Osteoblast (primary cell): ENCODE data around the gene COL9A1. TPM values are rescaled to one million over a fixed set of nuclear protein-coding genes. Genes with fewer than 3 reads are reported as not detected.

Source experiments
- DNase-seq: peaks from one replicate; pipeline ENCODE4 v3.0.0; 2011; ENCODE audit warnings: low spot score, mixed read lengths; ENCODE audit not compliant: insufficient read length; ENCODE audit errors: missing footprints
- H2AFZ ChIP-seq: 2 replicates; pipeline ENCODE4 v1.6.0; 2011; ENCODE audit warnings: mild to moderate bottlenecking, low read length
- H3K27ac ChIP-seq: 2 replicates; pipeline ENCODE4 v1.5.1; 2011; ENCODE audit warnings: mild to moderate bottlenecking, low read depth, low read length, moderate library complexity
- H3K27me3 ChIP-seq: 2 replicates; pipeline ENCODE4 v1.6.0; 2012; ENCODE audit warnings: mild to moderate bottlenecking, control low read depth, inconsistent platforms, low read length, moderate library complexity; ENCODE audit not compliant: insufficient read depth
- H3K36me3 ChIP-seq: 2 replicates; pipeline ENCODE4 v1.5.1; 2011; ENCODE audit warnings: mild to moderate bottlenecking, low read length, control low read depth, moderate library complexity; ENCODE audit not compliant: insufficient read depth
- H3K4me1 ChIP-seq: 2 replicates; pipeline ENCODE4 v1.5.1; 2011; ENCODE audit warnings: mild to moderate bottlenecking, low read length, control low read depth, moderate library complexity; ENCODE audit not compliant: insufficient read depth
- H3K4me2 ChIP-seq: 2 replicates; pipeline ENCODE4 v1.6.0; 2011; ENCODE audit warnings: mild to moderate bottlenecking, low read length; ENCODE audit not compliant: insufficient read depth
- H3K4me3 ChIP-seq: fragments of 200-600 bp; sonication (generic); 3 replicates; pipeline ENCODE4 v1.5.1; 2012; ENCODE audit warnings: mild to moderate bottlenecking, low read length, inconsistent platforms; ENCODE audit not compliant: insufficient read depth
- H3K79me2 ChIP-seq: 2 replicates; pipeline ENCODE4 v1.6.0; 2012; ENCODE audit warnings: mild to moderate bottlenecking, low read length, control low read depth, inconsistent platforms; ENCODE audit not compliant: insufficient read depth
- H3K9me3 ChIP-seq: 2 replicates; pipeline ENCODE4 v1.5.1; 2011; ENCODE audit warnings: low read depth, low read length, control low read depth
- H4K20me1 ChIP-seq: 2 replicates; pipeline ENCODE4 v1.6.0; 2012; ENCODE audit warnings: mild to moderate bottlenecking, low read length, control low read depth; ENCODE audit not compliant: insufficient read depth
- total RNA-seq: library from RNA; depleted of rRNA; stranded (reverse); fragments of >200 nt; gene quantifications from 2 replicates; pipeline ENCODE4 v1.2.3, GENCODE V29; 2012
- TF ChIP-seq, protein P1 (sequence below): IDR thresholded peaks from 2 replicates; pipeline ENCODE4 v1.5.1; 2011; ENCODE audit warnings: mild to moderate bottlenecking, low read depth, low read length, moderate library complexity; ENCODE audit errors: extremely low read depth

COL9A1 gene
- total RNA-seq, 1 donor = not detected

DNA sequence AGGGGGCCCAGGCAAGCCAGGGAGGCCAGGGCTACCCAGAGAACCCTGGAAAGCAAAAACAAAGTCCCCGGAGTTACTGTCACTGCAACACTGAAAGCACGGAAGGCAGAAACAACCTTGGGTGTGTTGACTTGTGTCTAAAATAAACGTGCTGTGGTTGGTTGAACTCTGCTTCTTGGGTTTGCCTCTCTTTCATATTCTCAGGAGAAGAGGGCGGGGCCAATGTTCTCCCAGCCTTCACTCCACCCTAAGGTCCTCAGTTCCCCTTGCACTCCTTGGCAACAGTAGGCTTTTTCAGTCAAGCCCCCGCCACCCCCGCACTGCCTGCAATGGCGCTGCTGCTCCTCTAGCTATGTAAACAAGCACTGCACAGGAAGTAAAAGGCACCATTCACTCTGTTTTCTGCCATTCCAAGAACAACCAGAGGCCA is 60.9 kb downstream of the COL9A1 start:
- DNase-seq = no peak
- H3K36me3 ChIP-seq = no peaks in the 10 kb centered on the region
- no peak overlapping the region for H2AFZ ChIP-seq
- H3K27me3 ChIP-seq = no peaks in the 10 kb centered on the region
- H3K4me2 ChIP-seq = no peak overlapping the region
- H3K9me3 ChIP-seq = no peaks in the 10 kb centered on the region
- TF ChIP-seq, protein P1, sequence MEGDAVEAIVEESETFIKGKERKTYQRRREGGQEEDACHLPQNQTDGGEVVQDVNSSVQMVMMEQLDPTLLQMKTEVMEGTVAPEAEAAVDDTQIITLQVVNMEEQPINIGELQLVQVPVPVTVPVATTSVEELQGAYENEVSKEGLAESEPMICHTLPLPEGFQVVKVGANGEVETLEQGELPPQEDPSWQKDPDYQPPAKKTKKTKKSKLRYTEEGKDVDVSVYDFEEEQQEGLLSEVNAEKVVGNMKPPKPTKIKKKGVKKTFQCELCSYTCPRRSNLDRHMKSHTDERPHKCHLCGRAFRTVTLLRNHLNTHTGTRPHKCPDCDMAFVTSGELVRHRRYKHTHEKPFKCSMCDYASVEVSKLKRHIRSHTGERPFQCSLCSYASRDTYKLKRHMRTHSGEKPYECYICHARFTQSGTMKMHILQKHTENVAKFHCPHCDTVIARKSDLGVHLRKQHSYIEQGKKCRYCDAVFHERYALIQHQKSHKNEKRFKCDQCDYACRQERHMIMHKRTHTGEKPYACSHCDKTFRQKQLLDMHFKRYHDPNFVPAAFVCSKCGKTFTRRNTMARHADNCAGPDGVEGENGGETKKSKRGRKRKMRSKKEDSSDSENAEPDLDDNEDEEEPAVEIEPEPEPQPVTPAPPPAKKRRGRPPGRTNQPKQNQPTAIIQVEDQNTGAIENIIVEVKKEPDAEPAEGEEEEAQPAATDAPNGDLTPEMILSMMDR = no peak
- no peaks in the 10 kb centered on the region for H4K20me1 ChIP-seq
- H3K4me1 ChIP-seq = no peaks in the 10 kb centered on the region
- H3K4me3 ChIP-seq = no peak overlapping the region
- no peak overlapping the region for H3K27ac ChIP-seq
- no peaks in the 10 kb centered on the region for H3K79me2 ChIP-seq

DNA sequence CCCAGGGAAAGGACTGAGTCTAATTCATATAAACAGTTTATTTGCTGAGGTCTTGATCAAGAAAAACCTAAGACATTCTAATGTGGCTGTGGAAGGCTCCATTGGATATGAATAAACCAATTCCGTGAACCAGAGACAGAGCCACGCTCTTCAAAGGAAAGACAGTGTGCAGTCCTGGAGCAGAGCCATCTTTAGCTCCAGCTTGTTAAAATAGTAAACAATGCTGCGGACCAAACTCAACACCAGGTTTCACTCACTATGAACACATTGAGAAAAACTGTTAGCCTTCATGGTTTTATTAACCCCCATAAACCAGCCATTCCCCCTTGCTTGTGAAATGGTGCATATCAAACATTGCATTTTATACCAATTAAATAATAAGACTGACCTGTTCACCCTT is 61.9 kb downstream of the COL9A1 start:
- DNase-seq = no peak
- H3K27ac ChIP-seq = no peak overlapping the region

DNA sequence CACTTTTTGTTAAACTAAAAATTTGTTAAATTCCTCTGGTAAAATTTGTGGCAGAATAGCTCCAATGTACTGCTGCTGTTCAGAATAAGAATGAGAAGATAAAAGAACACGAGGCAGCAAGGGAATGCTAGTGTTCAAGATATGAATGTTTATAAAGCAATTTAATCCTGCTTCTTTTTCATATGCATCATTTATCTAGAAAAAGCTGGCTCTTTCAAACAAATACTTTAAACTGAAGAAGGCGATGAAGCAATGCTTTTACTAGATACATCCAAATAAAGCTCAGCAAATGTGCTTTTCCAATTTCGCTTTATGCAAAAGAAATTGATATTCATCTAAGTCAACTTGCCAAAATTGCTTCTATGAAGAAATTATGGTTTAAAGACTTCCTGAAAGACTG is 66.5 kb downstream of the COL9A1 start:
- Histone ChIP-seq H2AFZ (no peak overlapping the region), H3K4me3 (no peak overlapping the region), H3K27ac (no peak overlapping the region), H3K27me3 (no peaks in the 10 kb centered on the region), H3K4me2 (no peak overlapping the region), H3K36me3 (no peaks in the 10 kb centered on the region), H3K9me3 (no peaks in the 10 kb centered on the region), H3K79me2 (no peaks in the 10 kb centered on the region), H4K20me1 (no peaks in the 10 kb centered on the region), H3K4me1 (no peaks in the 10 kb centered on the region)
- TF ChIP-seq, protein P1 = no peak
- no peak for DNase-seq

More for the DNA sequence above, 61.9 kb downstream of the COL9A1 start:
- H3K36me3 ChIP-seq = no peaks in the 10 kb centered on the region
- TF ChIP-seq, protein P1 = no peak
- H3K4me3 ChIP-seq = no peak overlapping the region
- no peaks in the 10 kb centered on the region for H3K79me2 ChIP-seq
- no peaks in the 10 kb centered on the region for H3K9me3 ChIP-seq
- H2AFZ ChIP-seq = no peak overlapping the region
- H3K4me1 ChIP-seq = no peaks in the 10 kb centered on the region
- no peaks in the 10 kb centered on the region for H3K27me3 ChIP-seq
- H4K20me1 ChIP-seq = no peaks in the 10 kb centered on the region
- H3K4me2 ChIP-seq = no peak overlapping the region

DNA sequence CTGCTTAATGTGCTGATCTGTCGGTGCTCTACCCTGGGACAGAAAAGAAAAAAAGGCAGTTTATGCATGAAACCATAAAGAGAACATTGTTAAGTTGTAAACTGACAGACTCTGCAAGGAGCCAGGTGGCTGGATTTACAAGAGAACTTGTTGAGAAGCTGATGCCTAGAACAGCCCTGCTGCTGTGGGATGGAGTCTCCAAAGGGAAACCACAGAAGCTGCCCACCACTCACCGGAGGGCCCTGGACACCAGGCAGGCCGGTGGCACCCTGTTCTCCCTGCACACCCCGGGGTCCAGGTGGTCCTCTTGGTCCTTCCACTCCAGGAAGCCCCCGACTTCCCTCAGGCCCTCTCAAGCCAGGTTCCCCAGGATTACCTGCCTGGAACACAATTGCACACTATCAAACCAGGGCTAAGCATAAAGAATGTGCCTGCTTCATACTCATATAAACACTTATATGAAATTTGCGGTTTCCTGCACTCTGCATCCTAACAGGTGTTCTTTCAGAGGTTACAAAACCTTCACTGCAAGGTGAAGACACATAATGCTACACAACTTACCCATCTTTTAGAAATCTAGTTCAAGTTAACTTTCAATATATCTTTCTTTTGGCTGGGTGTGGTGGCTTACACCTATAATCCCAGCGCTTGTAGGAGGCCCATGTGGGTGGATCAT is 68.2 kb downstream of the COL9A1 start:
- H3K4me1 ChIP-seq = no peaks in the 10 kb centered on the region
- H3K4me3 ChIP-seq = no peak overlapping the region
- H3K9me3 ChIP-seq = no peaks in the 10 kb centered on the region
- no peak overlapping the region for H3K4me2 ChIP-seq
- H3K79me2 ChIP-seq = no peaks in the 10 kb centered on the region
- no peaks in the 10 kb centered on the region for H3K36me3 ChIP-seq
- no peak overlapping the region for H3K27ac ChIP-seq
- H4K20me1 ChIP-seq = no peaks in the 10 kb centered on the region
- H3K27me3 ChIP-seq = no peaks in the 10 kb centered on the region
- TF ChIP-seq, protein P1 = no peak
- DNase-seq = no peak
- H2AFZ ChIP-seq = no peak overlapping the region
